Measurements from ENCODE around the gene NCKIPSD. TPM values are rescaled to one million over a fixed set of nuclear protein-coding genes. Genes with fewer than 3 reads are reported as not detected.

Gene NCKIPSD
- total RNA-seq, 1 experiment from 2014 or later = 46.0 TPM

DNA sequence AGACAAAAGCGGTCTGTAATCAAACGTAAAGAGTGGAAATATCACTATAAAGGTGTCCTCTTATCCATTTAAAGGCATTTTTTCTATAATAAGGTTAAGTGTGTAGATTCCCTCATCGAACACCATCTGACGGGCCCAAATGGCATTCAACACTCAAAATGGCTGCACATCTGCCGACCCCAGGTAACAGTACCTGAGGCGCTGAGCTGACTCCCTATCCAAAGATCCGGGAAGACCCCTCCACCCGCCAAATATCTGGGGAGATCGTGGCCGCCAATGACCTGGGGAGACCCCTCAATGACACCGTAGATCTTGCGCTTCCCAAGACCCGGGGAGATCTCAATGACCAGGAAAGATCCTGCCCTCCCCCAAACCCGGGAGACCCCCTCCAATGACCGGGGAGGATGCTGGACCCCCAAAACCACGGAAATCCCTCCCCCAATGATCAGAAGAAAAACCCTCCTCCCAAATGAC lies 30.8 kb upstream of the NCKIPSD start:
- no peak overlapping the region for H2AFZ ChIP-seq (ENCODE audit: low read length)
- no peak overlapping the region for H2BK12ac ChIP-seq (ENCODE audit: insufficient read length, low read depth, low read length)
- no CpG with 5 or more reads among the region's 16 CpGs for WGBS (ENCODE audit: extremely low coverage, insufficient read length, low lambda C conversion rate)
- peak overlapping the region; percentile 96 for H3K56ac ChIP-seq (ENCODE audit: insufficient read length, low read depth, low read length)
- no peaks in the 10 kb centered on the region for H3K4me1 ChIP-seq (ENCODE audit: insufficient read depth, low read length)
- H4K5ac ChIP-seq (ENCODE audit: insufficient read length, low read depth, low read length) = peak overlapping the region; percentile 86
- Mint-ChIP-seq H3K27ac (peak overlapping the region; percentile 100), H3K9me3 (no peaks in the 10 kb centered on the region; a peak in 1 of 5 replicates), H3K4me3 (peak overlapping the region; percentile 99 to 100), H3K27me3 (ENCODE audit: low read depth) (peaks cover 6% of the 10 kb centered on the region), H3K4me1 (peaks cover 25 to 26% of the 10 kb centered on the region in 2 experiments), H3K36me3 (ENCODE audit: insufficient read depth in 1 of 3, low read depth in 3 of 3) (peaks cover 24 to 50% (median 46%) of the 10 kb centered on the region in 3 experiments)
- peak overlapping the region; percentile 49; the same call in 1 of the 2 replicates for H3K4ac ChIP-seq (ENCODE audit: low read depth, low read length)
- peak overlapping the region; percentile 90 for H3K14ac ChIP-seq (ENCODE audit: insufficient read depth, low read length)
- H3K18ac ChIP-seq (ENCODE audit: insufficient read length, low read depth, low read length) = peak overlapping the region; percentile 90
- no peak overlapping the region for H3K23ac ChIP-seq (ENCODE audit: insufficient read length, low read depth, low read length)
- H2AK5ac ChIP-seq (ENCODE audit: insufficient read length, low read length) = no peak overlapping the region
- peaks cover 40% of the 10 kb centered on the region for H3K79me2 ChIP-seq (ENCODE audit: insufficient read depth, low read length)
- no peak overlapping the region for H4K8ac ChIP-seq (replicated peaks; ENCODE audit: insufficient read length, low read depth, low read length)
- no peaks in the 10 kb centered on the region for H4K20me1 ChIP-seq (ENCODE audit: control insufficient read depth, insufficient read depth, insufficient read length)
- no peak overlapping the region for H2BK15ac ChIP-seq (ENCODE audit: low read depth, low read length)
- H3K9ac ChIP-seq (ENCODE audit: extremely low read depth, insufficient read length, low read length) = peak overlapping the region; percentile 98
- peak overlapping the region; percentile 99 for H2BK120ac ChIP-seq (ENCODE audit: low read depth, low read length, poor library complexity, severe bottlenecking)
- no peak for DNase-seq
- H3K27ac ChIP-seq (ENCODE audit: insufficient read length, low read depth, low read length) = peak overlapping the region; percentile 83
- peak overlapping the region; percentile 55 for H3K4me2 ChIP-seq (ENCODE audit: insufficient read depth, insufficient read length, low read length)
- peak overlapping the region; percentile 67 for H3T11ph ChIP-seq (ENCODE audit: low read length)
- peaks cover 2% of the 10 kb centered on the region for H3K79me1 ChIP-seq (ENCODE audit: insufficient read depth, low read depth, low read length, poor library complexity, severe bottlenecking)
- H2BK5ac ChIP-seq (ENCODE audit: insufficient read length, low read length) = peak overlapping the region; percentile 82
- peak overlapping the region; percentile 98 for H4K91ac ChIP-seq (ENCODE audit: insufficient read length, low read depth, low read length)
- H3K27me3 ChIP-seq (ENCODE audit: insufficient read depth, low read length) = no peaks in the 10 kb centered on the region
- TF ChIP-seq, protein P1, sequence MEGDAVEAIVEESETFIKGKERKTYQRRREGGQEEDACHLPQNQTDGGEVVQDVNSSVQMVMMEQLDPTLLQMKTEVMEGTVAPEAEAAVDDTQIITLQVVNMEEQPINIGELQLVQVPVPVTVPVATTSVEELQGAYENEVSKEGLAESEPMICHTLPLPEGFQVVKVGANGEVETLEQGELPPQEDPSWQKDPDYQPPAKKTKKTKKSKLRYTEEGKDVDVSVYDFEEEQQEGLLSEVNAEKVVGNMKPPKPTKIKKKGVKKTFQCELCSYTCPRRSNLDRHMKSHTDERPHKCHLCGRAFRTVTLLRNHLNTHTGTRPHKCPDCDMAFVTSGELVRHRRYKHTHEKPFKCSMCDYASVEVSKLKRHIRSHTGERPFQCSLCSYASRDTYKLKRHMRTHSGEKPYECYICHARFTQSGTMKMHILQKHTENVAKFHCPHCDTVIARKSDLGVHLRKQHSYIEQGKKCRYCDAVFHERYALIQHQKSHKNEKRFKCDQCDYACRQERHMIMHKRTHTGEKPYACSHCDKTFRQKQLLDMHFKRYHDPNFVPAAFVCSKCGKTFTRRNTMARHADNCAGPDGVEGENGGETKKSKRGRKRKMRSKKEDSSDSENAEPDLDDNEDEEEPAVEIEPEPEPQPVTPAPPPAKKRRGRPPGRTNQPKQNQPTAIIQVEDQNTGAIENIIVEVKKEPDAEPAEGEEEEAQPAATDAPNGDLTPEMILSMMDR (conservative IDR thresholded peaks at IDR 0.05) = no peak
- no peaks in the 10 kb centered on the region for H3K23me2 ChIP-seq (ENCODE audit: insufficient read length, low read depth, low read length, poor library complexity, severe bottlenecking)
- H3K9me3 ChIP-seq (ENCODE audit: control insufficient read depth, low read depth, low read length) = no peaks in the 10 kb centered on the region
- H2BK20ac ChIP-seq (ENCODE audit: low read depth, low read length, poor library complexity, severe bottlenecking) = no peak overlapping the region

Measured in H9 (cell line).